HepG2 (cell line): ENCODE data around the gene ZNF618. TPM values are rescaled to one million over a fixed set of nuclear protein-coding genes. Genes with fewer than 3 reads are reported as not detected.

Experiments
- CERS6 ChIP-seq: sonication (generic); formaldehyde crosslinking; IDR thresholded peaks from 2 replicates; pipeline ENCODE4 v1.5.0; 2020; ENCODE audit warnings: missing genetic modification reagents
- HOXA9 ChIP-seq: sonication (generic); formaldehyde crosslinking; IDR thresholded peaks from 2 replicates; pipeline ENCODE4 v1.8.1; 2022; ENCODE audit warnings: missing genetic modification reagents, mild to moderate bottlenecking, moderate library complexity, borderline replicate concordance
- IRF9 ChIP-seq: sonication (generic); formaldehyde crosslinking; IDR thresholded peaks from 2 replicates; pipeline ENCODE4 v1.8.0; 2022; ENCODE audit warnings: missing genetic modification reagents, mild to moderate bottlenecking, borderline replicate concordance
- KLF6 ChIP-seq: IDR thresholded peaks from 2 replicates; pipeline ENCODE4 v1.8.0; 2016; ENCODE audit warnings: missing biosample characterization, missing genetic modification reagents
- NCOA1 ChIP-seq: sonication (generic); formaldehyde crosslinking; IDR thresholded peaks from 2 replicates; pipeline ENCODE4 v1.9.0; 2021; ENCODE audit warnings: missing genetic modification reagents
- POLR2AphosphoS2 ChIP-seq: IDR thresholded peaks from 2 replicates; pipeline ENCODE4 v1.6.1; 2011; ENCODE audit warnings: low read depth, low read length, improper control_type of control experiment
- RELA ChIP-seq: sonication (generic); formaldehyde crosslinking; IDR thresholded peaks from 2 replicates; pipeline ENCODE4 v1.4.0; 2020; ENCODE audit warnings: missing genetic modification reagents
- SMYD3 ChIP-seq: sonication (generic); formaldehyde crosslinking; IDR thresholded peaks from 2 replicates; pipeline ENCODE4 v1.8.1; 2023; ENCODE audit warnings: mild to moderate bottlenecking, missing genetic modification reagents
- ZBTB20 ChIP-seq: sonication (generic); formaldehyde crosslinking; IDR thresholded peaks from 2 replicates; pipeline ENCODE4 v1.8.1; 2023; ENCODE audit warnings: missing genetic modification reagents, low read depth, mild to moderate bottlenecking, borderline replicate concordance
- ZFYVE20 ChIP-seq: sonication (generic); formaldehyde crosslinking; IDR thresholded peaks from 2 replicates; pipeline ENCODE4 v1.8.0; 2023; ENCODE audit warnings: low read depth, mild to moderate bottlenecking, moderate library complexity, missing genetic modification reagents, borderline replicate concordance
- ZNF234 ChIP-seq: sonication (generic); formaldehyde crosslinking; conservative IDR thresholded peaks from 2 replicates; pipeline ENCODE4 v1.5.1; 2020; ENCODE audit warnings: mild to moderate bottlenecking, missing genetic modification reagents
- ZNF280D ChIP-seq: sonication (generic); formaldehyde crosslinking; IDR thresholded peaks from 2 replicates; pipeline ENCODE4 v1.5.1; 2020; ENCODE audit warnings: mild to moderate bottlenecking, missing genetic modification reagents
- ZNF318 ChIP-seq: sonication (generic); formaldehyde crosslinking; IDR thresholded peaks from 2 replicates; pipeline ENCODE4 v1.4.0; 2020; ENCODE audit warnings: mild to moderate bottlenecking, missing genetic modification reagents
- ZNF362 ChIP-seq: sonication (generic); formaldehyde crosslinking; IDR thresholded peaks from 2 replicates; pipeline ENCODE4 v1.4.0; 2020; ENCODE audit warnings: missing genetic modification reagents, mild to moderate bottlenecking, borderline replicate concordance
- ZNF382 ChIP-seq: sonication (generic); formaldehyde crosslinking; IDR thresholded peaks from 2 replicates; pipeline ENCODE4 v1.5.0; 2020; ENCODE audit warnings: missing genetic modification reagents, mild to moderate bottlenecking, borderline replicate concordance
- polyA plus RNA-seq, 8 experiments: library from polyadenylated mRNA; depleted of rRNA in 3 of 8; stranded (reverse) in 7 of 8; unstranded in 1 of 8; fragments of >200 nt; fragmentation: Illumina TruSeq in 4 of 8; extraction: Trizol in 4 of 8; gene quantifications; 2 replicates each; pipeline versions ENCODE4 v1.2.1 to v1.2.3, GENCODE V29; 2011 to 2016; ENCODE audit warnings: low read depth in 4 of 8, missing spikeins in 1 of 8, mixed read lengths in 1 of 8; ENCODE audit not compliant: insufficient read depth in 1 of 8
- total RNA-seq, 5 experiments: library from RNA; depleted of rRNA; stranded (reverse); fragments of >200 nt; fragmentation: Illumina TruSeq; extraction: Trizol; gene quantifications; 2 replicates each; pipeline ENCODE4 v1.2.3, GENCODE V29; 2016; ENCODE audit warnings: low read depth in 1 of 5

Gene ZNF618
- total and polyA plus RNA-seq, 2 of the 13 experiments (the other 11 are each of a cell fraction or from before 2014, with no cell fraction given), result 0.07 TPM

- TF ChIP-seq IRF9 (CRISPR knock-in tag), result no peak
- TF ChIP-seq ZNF318 (CRISPR knock-in tag), result peak; percentile 40; the same call in 1 of the 2 replicates
- TF ChIP-seq CERS6, result no peak
- TF ChIP-seq ZNF382 (CRISPR knock-in tag), result no peak
- TF ChIP-seq ZFYVE20, result no peak
- peak; percentile 9; the same call in 1 of the 2 replicates for TF ChIP-seq KLF6 (CRISPR knock-in tag)
- TF ChIP-seq SMYD3, result no peak
- no peak for TF ChIP-seq POLR2AphosphoS2
- no peak for TF ChIP-seq HOXA9
- TF ChIP-seq ZNF280D (CRISPR knock-in tag), result no peak
- no peak for TF ChIP-seq ZNF234 (CRISPR knock-in tag)
- no peak for TF ChIP-seq RELA (CRISPR knock-in tag)
- no peak for TF ChIP-seq NCOA1 (CRISPR knock-in tag)
- TF ChIP-seq ZBTB20 (CRISPR knock-in tag), result no peak
- TF ChIP-seq ZNF362 (CRISPR knock-in tag), result no peak
Observed at GRCh38 chr9:114058688-114059046, 182.6 kb downstream of the ZNF618 start (continued).
